ENCODE data around the gene MAFG. TPM values are rescaled to one million over a fixed set of nuclear protein-coding genes. Genes with fewer than 3 reads are reported as not detected.

MAFG gene
- total RNA-seq, 1 donor from 2014 or later, result 13.9 TPM

DNA sequence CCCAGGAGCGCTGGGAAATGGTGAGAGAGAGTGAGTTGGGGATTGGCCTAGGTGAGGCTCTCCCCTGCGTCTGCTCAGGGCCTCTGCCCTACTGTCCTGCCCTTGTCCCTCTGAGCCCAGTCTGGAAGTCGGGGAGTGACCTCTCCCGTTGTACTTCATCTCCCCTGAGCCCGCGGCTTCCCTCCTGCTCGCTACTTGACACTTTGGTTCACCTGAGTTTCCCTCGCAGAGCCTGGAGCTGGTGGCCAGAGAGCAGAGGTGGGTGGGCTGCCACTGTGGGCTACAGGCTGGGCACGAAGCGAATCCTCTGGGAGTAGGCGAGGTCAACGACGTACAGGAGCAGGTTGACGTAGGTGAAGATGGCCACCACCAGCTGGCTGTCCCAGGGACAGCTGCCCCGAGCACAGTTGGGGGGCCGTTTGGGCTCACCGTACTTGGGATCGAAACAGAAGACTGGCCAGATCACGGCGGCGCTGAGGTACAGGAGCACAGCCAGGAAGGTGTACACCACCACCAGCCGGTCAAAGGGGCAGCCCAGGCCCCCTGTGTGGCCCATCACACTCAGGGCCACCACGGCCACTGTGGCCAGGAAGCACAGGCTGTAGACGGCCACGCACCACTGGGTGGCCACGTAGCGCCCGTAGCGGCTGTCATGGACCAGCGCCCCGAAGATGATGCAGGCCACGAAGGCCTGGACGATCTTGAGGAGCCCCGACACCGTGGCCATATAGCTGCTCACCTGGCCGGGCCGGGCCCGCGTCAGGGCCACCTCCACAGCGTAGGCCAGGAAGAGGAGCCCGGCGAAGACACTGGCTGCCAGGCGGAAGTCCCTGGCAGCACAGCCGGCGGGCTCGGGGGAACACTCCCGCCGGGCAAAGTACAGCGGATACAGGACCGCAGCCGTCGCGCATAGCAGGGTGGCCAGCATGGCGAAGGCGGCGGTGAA, 13.3 kb upstream of the MAFG start:
- FAIRE-seq, result no peak
- no peak for DNase-seq (ENCODE audit: low spot score in 2 of 2)

DNA sequence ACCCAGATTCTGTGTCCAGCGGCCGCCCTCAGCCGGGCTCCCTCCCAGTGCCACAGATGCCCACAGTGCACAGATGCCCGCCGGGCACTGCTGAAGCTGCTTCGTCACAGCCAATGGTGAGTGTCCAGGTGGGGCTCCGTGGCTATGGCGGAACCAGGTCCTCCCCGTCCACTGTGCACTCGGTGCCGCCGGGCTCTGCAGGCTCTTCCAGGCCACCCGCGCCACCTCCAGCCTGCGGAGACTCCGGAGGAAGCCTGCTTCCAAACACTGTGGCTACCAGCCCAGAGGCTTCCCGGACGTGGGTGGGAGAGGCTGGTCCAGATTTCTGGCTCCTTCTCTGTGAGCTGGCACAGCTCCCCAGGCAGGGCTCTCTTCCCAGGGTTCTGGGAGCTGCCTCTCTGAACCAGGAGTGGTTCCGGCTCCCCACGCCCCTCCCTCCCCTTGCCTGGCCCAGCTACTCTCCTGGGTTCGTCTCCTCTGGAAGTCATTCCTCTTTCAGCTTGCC, 12.4 kb upstream of the MAFG start:
- DNase-seq (ENCODE audit: low spot score in 2 of 2) (peak in 1 of 2 donors; percentile 66), FAIRE-seq (no peak)

DNA sequence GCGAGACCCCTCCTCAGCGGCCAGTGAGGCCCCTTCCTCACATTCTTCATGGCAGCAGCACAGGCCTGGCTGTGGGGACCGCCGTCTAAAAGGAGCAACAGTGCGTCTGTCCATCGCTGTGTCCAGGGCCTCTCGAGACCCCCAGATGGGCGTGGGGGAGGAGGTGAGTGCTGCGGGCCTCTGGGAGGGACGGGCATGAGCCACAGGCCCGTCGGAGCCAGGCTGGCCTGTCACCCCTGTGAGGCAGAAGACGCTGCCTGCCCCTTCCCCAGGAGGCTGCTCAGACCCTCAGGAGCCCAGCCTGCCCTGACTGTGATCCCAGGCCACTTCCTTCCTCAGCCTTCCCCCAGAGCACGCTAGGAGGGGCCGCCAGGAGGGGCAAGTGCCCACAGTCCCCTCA, 11.7 kb upstream of the MAFG start:
- FAIRE-seq (no peak), DNase-seq (ENCODE audit: low spot score in 2 of 2) (no peak)

DNA sequence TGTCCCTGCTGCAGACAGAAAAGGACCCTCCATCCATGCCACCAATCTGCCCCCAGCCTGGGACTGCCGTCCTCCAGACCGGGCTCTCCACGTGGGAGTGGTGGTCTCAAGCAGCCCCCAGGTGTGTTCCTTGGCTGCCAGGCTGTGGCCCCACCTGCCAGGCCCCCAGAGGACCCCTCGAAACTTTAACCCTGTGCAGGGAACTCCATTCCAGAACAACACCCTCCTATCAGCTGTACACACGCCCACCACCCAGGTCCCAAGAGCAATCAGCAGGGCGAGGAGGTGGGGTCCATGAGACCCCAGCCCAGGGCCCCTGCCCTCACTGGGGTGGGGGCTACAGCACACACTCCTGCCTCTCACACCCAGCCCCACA, 8.2 kb upstream of the MAFG start:
- FAIRE-seq (no peak), DNase-seq (ENCODE audit: low spot score in 2 of 2) (no peak)

DNA sequence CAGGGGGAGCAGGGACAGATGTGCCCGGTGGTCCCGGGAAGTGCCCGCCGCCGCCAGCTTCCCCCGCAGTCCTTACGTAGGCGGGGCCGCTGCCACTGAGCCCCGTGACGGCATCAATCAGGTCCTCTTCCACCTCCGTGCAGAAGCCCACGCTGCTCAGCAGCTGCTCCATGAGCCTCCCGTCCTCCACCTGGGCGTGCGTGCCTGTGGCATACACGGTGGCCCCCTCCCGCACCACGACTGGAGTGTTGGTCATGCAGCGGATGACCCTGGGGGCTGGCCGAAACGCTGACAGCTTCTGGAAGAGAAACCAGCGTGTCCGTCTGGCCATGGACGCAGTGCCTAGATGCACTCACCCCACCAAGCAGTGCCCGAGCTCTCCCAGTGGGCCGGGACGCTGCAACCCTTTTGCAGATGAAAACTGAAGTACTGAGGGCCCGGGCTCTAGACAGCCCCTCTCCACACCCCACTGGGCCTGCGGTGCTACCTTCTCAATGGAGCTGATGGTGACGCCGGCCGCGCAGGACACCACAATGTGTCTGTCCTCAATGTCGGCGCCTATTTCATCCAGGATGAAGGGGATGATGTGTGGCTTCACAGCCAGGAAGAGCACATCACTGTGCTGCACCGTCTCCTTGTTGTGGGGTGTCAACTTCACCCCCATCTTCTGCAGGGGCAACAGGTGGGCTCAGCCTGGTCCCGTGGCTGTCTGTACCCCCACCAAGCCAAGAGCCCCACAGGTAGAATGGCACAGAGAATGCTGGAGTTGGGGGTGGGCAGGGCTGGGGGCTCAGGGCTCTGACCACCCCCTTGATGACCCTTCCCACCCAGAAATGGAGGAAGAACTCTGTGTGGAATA, 7.5 kb upstream of the MAFG start:
- no peak for DNase-seq (ENCODE audit: low spot score in 2 of 2)
- no peak for FAIRE-seq

DNA sequence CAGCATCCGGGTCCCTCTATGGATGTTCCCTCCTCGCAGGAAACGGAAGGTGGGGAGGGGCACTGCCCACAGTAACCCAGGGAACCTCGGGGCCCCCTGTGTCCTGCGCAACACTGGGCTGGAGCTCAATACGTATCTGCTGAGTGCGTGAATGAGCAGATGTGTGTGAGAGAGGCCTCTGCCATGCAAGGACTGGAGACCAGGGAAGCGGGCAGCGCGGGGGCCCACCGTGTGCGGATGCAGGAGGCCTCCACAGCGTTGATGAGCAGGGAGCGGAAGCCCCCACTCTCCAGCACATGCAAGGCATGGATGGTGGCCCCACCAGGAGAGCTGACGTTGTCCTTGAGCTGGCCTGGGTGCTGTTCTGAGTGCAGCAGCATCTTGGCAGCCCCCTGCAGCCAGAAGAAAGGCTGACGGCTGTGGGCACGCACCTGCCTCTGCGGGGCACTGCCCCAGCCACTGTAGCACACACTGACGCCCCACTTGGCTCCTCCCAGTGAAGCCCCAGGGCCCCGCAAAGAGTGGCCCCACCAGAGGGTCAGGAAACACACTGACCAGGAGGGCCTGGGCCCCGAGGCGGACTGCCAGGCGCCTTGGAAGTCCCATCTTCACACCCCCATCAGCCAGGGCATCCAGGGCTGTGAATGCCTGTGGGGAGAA, 6.7 kb upstream of the MAFG start:
- no peak for FAIRE-seq
- DNase-seq (ENCODE audit: low spot score in 2 of 2), result no peak

DNA sequence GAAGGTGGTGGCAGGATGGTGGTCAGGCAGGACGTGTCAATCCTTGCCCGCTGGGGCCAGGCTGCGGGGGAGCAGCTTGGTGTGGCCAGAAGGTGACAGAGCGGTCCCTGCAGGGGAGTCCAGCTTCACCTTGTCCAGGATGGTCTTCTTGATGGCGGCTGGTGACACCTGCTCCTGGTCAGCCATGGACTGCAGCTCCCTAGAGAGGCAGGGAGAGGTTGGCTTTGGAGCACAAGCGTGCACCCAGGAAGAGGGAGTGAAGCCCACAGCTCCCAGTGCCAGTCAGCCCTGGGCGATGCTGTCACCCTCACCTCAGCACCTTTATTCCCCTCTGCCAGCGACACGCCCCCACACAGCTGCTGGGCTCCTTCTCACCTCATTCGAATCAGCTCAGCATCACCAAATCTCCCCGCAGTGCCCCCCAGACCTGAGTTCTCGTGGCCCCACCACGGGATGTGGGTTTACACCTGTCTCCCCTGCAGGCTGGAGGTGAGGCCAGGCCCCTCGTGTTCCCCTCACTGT, 5.7 kb upstream of the MAFG start:
- no peak for FAIRE-seq
- no peak for DNase-seq (ENCODE audit: low spot score in 2 of 2)

DNA sequence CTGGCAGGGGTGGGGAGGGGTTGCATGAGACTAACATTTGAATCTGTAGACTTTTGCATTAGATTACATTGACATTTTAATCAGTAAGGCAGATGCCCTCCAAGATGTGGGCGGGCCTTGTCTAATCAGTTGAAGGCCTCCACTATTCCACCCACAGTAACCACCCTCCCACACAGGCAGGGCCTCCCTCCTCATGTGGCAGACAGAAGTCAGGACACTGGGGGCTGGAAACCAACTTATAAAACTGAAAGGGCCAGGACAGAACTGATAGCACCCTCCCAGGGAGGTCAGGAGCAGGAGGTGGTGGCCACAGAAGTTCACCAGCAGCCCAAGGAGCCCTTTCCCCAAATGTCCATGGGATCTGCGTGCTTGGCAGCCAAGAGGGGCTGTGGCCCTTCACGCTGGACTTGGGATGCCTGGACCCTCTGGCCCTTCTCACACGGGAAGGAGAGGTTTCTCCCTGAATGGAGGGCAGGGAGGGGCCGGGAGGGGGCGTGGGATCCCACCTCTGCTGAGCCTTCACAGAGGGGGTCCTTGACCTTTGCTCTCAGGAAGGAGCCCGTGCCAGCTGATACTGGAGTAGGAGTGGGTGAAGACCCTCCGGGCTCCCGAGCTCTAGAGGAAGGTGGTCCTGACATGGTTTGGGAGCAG, 4.9 kb upstream of the MAFG start:
- DNase-seq (ENCODE audit: low spot score in 2 of 2), result no peak

DNA sequence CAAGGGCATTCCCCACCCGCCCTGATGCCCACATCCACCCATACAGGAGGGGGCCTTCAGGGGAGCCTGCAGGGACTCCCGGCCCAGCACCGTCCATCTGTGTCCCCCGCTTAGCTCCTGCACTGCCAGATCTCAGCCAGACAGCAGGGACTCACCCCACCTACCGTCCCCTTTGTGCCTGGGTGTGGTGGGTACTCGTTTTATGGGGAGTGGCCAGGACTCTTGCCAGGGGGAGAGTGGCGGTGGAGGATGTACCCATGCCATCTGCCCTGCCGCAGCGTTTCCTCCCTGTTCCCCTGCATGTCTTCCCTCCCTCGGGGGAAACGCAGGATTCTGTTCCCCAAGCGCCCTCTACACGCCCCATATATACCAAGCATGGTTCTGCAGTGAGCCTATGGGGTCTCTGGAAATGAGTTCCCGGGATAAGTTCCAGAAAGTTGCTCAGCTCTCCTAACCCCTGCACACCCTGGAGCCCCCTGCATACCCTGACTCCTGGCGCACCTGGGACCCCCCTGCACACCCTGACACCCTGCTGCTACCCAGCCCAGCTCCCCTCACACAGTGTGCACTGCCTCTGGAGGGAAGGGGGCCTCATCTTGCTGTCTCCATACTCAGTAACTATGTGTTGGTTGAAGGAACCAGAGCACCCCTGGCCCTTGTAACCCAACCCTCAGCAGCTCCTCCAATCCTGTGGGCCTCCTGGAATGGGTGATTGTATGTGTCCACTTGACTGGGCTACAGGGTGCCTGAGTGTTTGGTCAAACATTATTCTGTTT, 4.2 kb upstream of the MAFG start:
- FAIRE-seq, result no peak
- DNase-seq (ENCODE audit: low spot score in 2 of 2), result no peak

More for the DNA sequence above, 4.9 kb upstream of the MAFG start:
- FAIRE-seq, result no peak

DNA sequence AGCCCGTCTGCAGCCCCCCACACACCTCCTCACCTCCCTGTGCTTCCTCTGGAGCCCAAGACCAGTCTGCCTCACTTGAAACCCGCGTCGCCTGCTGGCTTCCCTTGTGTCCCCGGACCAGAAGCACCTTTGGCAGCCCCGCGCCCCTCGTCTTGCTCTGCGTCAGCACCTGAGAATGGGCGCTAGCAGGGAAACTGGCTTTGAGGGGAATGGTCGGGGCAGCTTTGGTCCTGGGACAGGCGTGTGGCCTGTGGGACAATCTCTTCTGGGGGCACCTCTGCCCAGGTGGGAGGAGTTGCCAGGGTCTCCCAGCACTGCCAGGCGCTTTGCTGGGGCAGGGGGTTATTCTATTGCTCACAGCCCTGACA, 3.6 kb upstream of the MAFG start:
- FAIRE-seq (no peak), DNase-seq (ENCODE audit: low spot score in 2 of 2) (no peak)

DNA sequence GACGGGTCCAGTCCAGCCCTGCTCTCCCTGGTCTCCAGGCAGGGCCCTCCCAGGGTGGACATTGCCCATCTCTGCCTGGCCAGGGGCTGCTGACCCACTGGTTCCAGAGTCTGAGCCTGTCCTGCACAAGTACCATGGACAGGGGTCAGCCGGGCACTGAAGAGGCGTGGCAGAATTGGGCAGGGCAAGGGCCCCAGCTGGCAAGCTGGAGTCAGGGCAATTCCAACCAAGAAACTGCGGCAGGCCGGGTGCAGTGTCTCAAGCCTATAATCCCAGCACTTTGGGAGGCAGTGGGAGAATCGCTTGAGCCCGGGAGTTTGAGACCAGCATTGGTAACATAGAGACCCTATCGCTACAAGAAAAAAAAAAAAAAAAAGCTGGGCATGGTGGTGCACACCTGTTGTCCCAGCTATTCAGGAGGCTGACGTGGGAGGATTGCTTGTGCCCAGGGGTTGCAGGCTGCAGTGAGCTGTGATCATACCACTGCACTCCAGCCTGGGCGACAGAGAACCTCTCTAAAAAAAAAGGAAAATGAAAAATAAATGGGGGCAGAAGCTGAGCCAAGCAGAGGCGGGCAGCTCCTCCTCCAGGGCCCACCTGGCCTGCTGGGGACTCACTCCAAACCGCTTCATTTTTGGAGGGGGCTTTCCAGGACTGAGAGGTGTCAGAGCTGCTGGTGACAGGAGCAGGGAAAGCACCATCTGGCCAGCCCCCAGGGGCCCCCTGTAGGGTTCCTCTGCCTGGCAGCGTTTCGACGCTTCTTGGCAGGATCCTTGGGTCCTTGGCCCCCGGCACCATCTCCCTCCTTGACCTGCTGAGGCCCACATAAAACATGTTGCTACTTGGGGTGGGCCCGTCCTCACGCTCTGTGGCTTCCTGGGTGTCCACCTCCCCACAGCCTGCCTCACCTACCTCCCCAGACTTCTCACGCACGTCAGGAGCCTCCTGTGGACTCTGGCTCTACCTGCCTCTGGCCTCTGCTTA, 2.9 kb upstream of the MAFG start:
- DNase-seq (ENCODE audit: low spot score in 2 of 2), result no peak
- FAIRE-seq, result no peak

DNA sequence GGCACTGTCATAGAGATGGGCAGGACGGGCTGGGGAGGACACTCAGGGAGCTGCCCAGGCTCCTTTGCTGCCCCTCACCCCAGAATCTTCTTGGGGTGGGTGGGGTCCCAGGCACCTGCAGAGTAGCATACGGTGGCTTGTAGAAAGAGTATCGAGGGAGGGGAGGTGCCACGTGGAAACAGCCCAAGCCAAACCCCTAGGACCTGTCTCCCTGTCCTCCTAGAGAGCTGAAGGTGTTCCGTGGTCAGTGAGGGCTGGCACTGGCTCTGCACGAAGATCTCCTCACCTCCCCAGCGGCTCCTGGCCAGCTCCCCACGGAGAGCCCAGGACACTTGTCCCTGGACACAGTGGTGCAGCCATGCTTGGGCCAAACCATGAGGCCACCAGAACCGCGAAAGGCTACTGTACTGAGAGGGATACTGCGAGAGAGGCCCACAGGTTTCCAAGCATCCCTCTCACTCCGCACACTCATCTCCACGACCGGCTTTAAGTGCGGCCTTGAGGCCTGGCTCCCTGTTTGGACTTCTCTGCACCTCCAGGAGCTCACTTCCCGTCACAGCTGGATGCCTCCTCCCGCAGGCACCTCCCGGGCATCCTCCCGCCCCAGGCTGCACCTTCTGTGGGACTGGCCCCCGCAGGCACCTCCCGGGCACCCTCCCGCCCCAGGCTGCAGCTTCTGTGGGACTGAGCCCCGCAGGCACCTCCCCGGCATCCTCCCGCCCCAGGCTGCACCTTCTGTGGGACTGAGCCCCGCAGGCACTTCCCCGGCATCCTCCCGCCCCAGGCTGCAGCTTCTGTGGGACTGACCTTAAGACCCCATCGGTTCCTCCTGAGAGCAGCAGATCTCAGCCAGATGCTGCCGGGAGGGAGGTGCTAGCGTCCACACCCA, 2.0 kb upstream of the MAFG start:
- FAIRE-seq (no peak), DNase-seq (ENCODE audit: low spot score in 2 of 2) (no peak)

DNA sequence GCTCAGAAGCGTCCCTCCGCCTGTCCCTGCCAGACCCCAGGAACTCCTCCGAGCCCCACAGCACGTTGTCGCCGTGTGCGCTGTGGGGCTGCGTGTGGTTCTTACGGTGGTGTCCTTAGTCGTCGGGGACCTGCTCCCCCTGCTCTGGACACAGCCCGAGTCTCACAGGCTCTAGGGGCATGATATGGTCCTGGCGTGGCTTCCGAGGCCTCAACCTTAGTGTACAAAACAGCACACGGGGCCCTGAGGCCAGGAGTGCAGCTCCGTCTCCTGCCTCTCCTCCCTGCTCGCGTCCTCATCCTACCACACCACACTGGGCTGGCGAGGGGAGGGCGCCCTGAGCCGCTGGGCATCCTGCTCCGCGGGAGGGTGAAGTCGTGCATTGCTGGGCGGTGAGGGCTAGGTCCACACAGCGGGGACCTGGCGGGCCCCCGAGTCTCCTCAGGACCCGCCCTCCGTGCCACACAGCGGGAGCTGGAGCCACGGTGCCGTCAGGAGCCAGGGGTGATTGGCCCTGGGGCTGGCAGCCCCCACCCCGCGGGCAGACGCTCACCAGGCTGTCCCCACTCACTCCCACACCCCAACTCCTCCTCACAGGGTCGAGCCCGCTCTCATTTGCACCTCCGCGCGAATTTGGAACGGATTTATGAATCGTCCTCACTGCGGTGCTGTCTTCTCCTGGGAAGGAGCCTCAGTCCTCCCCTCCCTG, 1.2 kb upstream of the MAFG start:
- no peak for FAIRE-seq
- DNase-seq (ENCODE audit: low spot score in 2 of 2), result no peak

DNA sequence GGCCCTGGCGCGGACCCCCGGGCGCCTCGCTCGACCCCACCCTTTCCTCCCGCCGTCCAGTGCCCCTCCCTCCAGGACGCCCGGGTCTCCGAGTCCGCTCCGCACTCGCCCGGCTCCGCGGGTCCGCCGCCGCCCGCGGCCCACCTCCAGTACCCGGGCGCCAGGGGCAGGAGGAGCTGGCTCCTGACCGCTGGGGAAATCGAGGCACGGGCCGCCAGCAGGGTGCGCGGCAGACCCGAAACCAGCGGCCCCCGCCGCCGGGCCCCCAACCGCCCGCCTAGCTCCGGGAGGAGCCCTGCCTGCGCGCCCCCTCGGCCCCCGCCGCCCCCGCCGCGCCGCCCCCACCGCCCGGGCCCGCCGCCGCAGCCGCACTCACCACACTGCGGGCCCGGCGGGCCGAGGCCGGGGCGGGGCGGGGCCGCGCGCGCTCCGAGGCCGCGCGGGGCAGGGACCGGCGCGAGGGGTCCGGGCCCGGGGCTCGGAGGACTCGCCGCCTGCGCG, 333 bp downstream of the MAFG start:
- peak; percentile 60 to 63 for DNase-seq (ENCODE audit: low spot score in 2 of 2)
- FAIRE-seq, result no peak

DNA sequence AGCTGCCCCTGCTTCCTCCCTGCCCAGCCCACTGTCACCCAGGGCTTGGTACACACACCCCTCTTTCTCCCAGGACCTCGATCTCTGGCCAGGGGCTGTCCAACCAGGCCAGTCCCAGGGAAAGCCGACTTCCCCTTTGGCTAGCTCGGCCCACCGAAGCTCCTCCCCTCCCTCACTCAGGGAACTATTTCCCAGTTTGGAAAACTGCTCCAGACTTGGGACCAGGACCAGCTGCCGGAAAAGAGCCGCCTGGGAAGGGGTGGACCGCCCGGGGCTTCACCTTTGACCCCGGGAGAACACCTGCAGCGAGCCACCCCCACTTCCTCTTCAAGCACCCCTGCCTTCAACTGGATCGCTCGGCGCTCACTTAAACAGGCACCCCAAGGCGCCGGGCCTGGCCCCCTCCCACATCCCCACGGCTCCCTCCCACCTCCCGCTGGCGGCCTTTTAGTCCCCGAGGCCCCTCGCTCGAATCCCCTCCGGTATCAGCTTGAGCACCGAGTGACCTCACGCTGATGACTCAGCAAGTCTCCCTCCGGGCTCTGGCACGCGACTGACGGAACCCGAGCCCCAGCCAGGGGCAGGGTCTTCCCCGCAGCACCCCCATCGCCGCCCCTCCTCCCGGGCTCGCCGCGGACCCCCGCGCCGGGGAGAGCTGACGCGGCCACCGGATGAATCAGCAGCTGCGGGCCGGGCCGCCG, 934 bp downstream of the MAFG start:
- peak; percentile 72 to 75 for DNase-seq (ENCODE audit: low spot score in 2 of 2)
- FAIRE-seq, result no peak

Measured in frontal cortex (tissue), 4 donors.